Measurements from ENCODE around the gene AS3MT.
A peak's percentile ranks its signal among the peaks of the same experiment; 100 is the strongest.
"Not testable (repeated sequence)": the region's sequence is repeated elsewhere in the genome, so short reads cannot be mapped to it uniquely, and the experiment has no call there.

Gene AS3MT

DNA sequence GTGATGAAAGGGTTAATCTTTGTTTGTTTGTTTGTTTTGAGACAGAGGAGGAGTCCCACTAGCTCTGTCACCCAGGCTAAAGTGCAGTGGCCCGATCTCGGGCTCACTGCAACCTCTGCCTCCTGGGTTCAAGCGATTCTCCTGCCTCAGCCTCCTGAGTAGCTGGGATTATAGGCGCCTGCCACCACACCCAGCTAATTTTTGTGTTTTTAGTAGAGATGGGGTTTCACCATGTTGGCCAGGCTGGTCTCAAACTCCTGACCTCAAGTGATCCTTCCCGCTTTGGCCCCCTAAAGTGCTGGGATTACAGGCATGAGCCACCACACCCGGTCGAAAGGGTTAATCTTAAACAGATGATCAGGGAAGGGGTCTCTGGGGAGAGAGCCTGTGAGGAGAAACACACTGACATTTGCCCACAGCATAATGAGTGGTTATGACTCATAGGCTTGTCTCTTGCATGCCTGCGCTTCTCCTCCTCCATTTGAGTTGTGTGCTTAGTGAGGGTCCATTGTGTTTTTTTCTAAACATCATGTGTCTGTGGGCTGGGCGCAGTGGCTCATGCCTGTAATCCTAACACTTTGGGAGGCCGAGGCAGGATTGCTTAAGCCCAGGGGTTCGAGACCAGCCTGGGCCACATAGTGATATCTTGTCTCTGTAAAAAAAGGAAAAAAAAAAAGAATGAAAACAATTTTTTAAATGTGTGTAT, 13.4 kb upstream of the AS3MT start:
- DNase-seq (ENCODE audit: low spot score) = not testable (repeated sequence)

DNA sequence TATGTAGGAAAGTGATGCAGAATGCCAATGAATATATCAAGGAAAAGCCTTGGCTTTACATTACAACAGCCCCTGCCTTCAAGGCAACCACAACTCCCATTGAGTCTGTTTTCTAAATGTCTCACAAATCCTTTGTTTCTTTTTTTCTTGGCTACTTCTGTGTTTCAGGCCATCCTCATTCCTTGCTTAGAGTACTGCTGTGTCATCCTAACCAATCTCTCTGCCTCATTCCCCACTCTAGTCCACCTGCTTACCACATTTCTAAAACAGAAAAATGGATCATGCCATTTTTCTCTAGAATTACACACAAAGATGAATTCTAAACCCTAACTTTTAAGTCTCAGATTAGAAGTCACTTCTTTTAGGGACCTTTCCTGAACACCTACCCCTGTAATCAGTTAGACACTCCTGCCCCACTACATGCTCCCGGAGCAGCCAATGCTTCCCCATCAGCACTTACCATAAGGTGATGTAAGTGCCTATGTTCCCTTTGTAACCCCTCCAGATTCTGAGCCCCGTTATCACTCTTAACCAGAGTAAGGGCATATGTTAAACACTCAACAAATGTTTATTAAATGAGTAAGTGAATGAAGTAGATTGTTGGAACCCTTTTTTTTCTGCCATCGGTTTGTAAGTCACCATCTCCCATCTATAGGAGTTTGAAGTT, 12.4 kb upstream of the AS3MT start:
- no peak for DNase-seq (ENCODE audit: low spot score)

DNA sequence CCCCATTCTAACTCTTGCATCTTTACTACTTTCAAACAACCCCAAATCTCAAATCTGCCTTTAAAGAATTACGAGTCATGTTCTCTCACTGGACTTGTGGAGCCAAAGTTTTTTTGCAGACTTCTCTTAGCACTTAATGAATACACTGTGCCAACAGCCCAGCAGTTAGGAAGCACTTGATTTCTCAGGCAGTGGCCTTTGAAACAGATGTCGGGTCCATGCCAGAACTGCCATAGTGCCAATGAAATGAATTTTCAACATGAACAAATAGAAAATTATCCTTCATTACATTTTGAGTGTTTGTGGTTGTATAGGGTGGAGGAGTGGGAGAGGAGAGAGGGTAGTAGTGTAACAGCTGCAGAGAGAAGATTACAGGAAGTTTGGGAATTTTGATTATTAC, 9.4 kb upstream of the AS3MT start:
- DNase-seq (ENCODE audit: low spot score) = no peak

DNA sequence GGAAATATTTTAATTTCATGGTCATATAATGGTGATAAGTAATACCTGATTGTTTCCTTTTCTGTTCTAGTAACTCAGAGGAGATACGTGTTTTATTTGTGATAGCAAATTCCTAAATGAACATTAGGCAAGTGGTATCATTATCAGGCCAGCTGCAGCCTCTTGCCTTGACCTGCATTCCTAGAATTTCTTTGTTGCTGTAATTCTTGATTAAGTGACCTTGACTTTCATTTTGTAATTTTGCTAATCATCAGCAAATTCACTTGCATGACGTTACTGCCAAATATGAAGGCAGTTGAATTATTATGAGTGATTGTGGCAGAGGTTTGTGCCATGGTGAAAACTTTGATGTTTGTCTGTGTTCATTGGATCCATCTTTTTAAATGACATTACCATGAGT, 5.6 kb upstream of the AS3MT start:
- DNase-seq (ENCODE audit: low spot score) = peak; percentile 52

DNA sequence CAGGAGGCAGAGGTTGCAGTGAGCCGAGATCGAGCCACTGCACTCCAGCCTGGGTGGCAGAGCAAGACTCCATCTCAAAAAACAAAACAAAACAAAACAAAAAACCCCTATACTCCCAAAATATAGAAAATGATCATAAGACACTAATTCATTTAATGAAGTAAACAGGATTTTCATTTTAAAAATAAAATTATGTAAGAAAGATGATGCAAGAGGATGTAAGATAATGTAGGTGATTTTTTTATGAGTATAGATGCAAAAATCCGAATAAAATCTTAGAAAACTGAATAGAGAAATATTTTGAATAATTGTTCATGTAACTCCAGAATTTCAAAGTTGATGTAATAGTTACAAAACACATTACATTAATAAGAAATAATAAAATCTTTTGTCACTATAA, 3.6 kb upstream of the AS3MT start:
- DNase-seq (ENCODE audit: low spot score) = no peak

DNA sequence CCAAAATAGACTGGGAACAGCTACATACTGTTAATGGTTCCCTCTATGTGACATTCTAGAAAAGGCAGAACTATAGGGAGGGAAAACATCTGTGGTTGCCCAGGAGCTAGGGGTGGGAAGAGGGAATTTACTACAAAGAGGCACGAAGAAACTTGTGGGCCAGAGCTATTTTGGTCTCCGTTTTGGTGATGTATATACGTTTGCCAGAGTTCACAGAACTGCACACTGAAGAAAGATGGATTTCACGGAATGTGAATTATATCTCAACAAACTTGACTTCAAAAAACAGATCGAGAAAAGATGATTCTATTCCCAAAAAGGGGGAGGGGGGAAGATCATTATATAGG, 386 bp upstream of the AS3MT start:
- DNase-seq (ENCODE audit: low spot score) = no peak

DNA sequence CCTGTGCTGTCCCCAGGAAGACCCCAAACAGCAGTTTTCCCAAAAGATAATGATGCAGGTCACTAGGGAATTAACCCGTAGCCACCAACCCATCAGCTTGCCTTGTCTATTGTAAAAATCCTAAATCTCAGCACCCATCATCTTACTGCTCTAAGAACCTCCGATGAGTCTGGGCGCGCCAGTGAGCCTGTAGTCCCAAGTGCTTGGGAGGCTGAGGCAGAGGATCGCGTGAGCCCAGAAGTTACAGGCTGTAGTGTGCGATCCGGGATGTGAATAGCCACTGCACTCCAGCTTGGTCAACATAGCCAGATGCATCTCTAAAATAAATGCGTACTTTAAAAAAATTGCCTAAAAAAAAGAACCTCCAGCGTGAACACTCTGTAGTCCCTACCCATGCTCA, 951 bp downstream of the AS3MT start:
- DNase-seq (ENCODE audit: low spot score) = no peak

DNA sequence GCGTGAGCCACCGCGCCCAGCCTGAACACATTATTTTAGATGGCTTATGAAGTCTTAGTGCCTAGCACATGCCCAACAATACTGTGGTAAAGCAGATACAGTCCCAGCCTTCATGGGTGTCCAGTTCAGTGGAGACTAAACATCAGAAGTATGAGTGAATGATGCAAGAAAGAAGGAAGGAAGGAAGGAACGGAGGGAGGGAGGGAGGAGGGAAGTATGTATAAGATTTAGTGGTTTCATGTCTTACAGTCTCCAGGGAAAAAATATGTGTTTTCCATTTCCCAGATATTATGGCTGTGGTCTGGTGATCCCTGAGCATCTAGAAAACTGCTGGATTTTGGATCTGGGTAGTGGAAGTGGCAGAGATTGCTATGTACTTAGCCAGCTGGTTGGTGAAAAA, 2.9 kb downstream of the AS3MT start:
- no peak for DNase-seq (ENCODE audit: low spot score)

DNA sequence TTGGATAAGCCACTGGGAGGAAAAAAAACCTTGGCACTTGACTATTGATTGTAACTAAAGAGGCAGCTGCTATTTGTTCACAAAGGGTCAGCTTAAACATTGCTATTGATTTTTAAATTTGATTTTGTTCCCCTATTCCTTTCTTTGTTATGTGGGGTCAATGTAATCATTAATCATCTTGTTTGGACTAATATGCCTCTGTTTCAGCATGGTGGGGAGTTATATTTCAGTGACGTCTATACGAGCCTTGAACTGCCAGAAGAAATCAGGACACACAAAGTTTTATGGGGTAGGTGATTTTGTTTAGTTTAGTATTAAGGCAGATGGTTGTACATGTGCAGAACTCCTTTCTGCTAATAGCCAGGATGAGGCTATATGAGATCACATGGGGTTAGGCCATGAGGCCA, 7.5 kb downstream of the AS3MT start:
- no peak for DNase-seq (ENCODE audit: low spot score)

DNA sequence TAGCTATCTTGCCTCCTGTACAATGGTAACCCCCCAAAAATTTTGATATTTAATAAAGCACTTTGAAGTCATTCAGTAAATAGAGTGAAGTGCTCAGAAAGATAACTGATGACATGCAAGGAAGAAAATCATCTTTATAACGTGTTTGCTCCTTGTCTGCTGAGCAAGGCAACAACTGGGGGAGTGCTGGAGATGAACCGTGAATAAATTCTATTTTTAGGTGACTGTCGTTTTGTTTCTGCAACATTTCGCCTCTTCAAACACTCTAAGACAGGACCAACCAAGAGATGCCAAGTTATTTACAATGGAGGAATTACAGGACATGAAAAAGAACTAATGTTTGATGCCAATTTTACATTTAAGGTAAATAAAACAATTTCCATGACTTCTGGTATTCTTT, 9.4 kb downstream of the AS3MT start:
- DNase-seq (ENCODE audit: low spot score) = no peak

DNA sequence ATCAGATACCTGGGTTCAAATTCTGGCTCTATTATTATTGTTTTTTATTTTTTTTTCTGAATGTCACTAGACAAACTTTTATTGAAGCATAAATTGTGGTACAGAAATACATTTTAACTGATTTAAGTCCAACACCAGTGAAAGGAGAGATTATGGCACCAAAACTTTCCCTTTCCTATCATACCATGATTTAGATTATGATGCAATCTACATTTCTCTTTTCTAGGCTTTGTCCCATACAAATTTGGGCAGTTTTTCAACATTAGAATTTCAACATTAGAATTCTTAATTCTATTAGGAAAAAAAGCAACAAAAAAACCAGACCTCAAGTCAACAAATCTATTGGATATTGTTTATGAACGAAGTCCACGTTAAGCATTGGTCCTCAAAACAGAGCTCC, 11.0 kb downstream of the AS3MT start:
- no peak for DNase-seq (ENCODE audit: low spot score)

DNA sequence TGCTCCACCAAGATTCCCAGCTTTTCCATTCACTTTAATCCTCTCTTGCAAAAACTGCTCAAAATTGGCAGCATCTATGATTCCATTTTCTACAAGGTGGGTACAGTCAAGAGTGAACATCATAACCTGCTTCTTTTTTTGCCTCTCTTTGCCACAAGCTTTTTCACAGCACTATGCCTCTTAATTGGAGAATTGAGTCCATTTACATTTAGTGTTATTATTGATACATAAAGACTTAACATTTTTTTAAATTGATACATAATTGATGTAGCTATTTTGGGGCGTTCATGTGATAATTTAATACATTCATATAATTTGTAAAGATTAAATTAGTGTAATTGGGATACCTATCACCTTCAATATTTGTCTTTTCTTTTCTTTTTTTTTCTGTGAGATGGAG, 18.8 kb downstream of the AS3MT start:
- DNase-seq (ENCODE audit: low spot score) = no peak

DNA sequence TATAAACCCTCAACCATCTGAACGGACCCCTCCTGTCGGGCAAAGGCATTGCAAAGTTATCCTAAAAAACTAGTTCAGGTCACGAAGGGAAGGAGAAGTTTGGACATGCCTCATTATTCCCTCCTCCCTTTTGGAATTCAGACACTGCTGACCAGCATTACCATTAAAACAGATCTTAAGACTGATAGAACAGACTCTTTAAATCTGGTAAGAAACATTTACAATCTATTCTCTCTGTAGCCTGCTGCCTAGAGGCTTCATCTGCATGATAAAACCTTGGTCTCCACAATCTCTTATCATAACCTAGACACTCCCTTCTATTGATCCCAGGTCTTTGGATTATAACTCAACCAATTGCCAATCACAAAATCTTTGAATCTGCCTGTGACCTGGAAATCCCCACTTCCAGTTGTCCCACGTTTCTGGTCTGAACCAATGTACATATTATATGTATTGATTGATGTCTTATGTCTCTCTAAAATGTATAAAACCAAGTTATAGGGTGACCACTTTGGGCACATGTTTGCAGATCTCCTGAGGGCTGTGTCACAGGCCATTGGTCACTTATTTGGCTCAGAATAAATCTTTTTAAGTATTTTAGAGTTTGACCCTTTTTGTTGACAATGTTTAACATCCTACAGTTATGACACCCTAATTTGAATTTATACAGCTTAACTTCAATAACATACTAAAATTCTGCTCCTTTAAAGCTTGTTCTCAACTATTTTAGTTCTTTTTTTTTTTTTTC, 25.4 kb downstream of the AS3MT start:
- no peak for DNase-seq (ENCODE audit: low spot score)

DNA sequence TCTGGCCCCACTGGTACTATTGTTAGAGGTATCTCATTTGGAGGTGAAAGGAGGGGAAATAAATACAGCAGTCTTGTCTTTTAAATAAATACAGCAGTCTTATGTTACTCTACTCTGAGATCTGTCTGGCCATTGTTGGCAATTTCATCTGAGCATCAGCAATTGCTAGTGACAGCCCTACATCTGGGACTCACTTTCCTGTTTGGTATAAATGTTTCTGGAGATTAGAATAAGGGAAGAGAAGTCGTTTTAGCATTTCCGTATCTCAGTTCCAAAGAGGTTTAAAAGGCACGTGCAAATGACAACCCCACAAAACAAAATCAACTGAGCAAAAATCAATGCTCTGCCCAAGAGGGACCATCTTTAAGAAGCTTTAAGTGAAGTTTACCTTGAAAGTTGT, 30.7 kb downstream of the AS3MT start:
- DNase-seq (ENCODE audit: low spot score) = no peak

DNA sequence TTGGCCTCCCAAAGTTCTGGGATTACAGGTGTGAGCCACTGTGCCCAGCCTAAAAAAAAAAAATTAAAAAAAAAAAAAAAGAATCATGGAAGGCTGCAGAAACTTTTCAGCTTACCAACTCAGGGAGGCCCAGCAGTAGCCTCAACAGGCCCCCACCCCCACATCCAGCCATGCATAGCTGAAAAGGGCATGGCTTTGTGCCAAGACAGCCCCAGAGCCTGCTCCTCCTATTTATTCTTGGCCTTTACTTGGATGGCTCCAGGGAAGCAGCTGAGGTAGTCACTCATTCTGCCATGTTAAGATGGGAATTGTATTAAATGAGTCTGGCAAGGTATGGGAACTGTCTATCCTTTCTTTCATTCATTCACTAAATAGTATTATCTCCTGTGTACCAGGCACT, 35.1 kb downstream of the AS3MT start:
- no peak for DNase-seq (ENCODE audit: low spot score)

DNA sequence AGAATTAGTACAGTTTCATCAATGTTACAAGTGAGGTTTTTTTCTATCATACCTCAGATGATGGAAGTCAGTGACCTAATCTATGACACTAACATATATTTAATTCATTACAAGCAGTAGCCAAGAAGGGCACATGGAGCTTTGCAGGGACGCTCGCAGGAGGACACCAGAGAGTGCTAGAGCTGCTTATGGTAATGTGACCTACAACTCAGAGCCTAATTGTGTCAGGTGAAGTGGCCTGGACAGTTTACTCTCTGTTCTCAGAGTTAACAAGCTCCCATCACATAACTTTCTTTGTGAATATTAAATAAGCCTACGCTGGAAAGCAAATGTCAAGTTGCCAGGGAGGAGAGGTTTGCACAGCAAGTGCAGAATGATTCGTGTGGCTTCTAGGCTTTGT, 37.2 kb downstream of the AS3MT start:
- DNase-seq (ENCODE audit: low spot score) = no peak

DNA sequence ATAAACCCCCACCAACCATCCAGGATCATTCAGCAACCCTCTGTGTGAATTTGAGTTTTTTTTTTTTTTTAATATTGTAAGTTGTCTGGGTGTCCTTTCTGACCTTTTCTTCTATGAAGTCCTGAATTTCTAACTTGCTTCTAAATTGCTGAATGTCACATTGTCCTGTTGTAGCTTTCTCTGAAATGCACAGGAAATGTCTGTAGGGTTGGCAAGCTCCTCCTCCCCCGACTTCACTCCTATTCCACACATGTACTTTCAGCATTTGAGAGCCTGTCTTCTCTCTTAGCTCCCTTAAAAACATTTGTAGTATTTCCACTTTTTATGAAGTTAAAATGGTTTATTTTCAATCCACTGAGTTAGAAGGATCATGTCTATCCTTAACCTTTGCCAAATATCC, 45.5 kb downstream of the AS3MT start:
- no peak for DNase-seq (ENCODE audit: low spot score)

DNA sequence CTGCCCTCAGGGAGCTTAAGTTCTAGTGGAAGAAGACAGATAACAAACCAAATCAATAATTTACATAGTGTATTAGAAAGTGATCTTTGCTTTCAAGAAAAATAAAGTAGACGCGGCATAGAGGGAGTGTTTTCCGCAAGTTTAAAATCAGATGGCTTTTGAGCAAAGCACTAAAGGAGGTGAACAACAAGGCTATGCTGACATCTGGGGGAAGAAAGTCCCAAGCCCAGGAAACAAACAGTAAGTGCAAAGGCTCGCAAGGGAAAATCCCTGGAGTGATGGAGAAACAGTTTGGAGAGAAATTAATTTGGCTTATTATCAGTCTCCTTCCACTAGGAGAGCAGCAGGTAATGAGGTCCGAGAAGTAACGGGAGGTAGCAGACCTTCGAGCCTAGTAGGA, 46.9 kb downstream of the AS3MT start:
- no peak for DNase-seq (ENCODE audit: low spot score)

DNA sequence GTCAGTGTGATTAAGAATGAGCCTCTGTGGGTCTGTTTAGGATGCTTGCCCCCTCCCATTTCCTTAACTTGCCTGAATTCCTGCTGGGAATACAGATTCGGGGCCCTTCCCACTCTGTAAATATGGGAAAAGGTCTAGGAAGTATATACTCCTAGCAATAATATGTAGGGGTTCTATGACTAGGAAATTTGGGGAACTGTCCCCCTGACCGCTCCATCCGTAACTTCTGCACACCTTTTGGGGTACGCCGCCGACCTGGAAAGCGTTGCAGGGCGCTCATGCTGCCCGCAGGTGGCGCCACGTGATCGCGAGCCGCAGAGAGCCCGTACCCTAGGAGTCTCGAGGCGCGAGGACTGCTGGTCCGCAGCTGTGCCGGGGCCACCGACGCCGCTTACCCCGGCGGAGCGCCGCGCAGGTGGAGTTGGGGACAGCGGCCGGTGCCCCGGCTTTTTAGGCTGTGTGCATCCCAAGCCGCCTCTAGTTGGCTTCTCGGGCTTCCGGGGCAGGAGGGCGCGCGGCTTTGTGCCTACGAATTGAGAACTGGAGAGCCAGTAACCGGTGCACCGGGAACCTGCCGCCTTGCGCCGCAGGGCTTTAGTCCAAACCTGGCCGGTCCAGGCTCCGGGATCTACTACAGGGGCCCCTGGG, 48.2 kb downstream of the AS3MT start:
- DNase-seq (ENCODE audit: low spot score) = peak; percentile 84

DNA sequence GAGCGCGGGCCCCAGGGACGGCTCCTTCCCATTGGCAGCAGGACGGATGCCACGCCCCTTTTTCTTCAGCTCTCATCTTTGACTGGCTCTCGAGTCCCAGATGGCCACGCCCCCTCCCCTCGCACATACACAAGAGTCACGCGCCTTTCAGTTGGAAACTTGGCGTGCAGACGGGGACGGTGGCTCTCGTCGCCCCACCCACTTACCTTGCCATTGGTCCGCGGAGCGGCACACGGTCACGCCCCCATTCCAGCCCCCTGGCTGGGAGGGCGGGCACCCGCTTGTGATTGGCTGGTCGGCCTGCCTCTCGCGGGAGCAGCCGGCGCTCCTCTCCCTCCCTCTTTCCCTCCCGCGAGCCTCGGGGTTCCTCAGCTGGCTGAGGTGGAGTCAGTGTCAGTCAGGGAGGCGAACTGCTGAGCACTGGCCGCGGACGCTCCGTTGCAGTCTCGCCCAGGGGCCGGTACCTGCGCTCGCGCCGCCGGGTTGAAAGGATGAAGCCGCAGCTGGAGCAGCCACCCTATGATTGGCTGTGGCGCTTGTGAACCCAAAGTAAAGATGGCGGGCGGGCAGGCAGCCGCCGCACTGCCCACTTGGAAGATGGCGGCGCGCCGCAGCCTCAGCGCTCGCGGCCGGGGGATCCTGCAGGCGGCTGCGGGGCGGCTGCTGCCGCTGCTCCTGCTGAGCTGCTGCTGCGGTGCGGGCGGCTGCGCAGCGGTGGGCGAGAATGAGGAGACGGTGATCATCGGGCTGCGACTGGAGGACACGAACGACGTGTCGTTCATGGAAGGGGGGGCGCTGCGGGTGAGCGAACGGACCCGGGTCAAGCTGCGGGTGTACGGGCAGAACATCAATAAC, 48.9 kb downstream of the AS3MT start, which contains the start of gene CNNM2:
Gene CNNM2, plus strand, starts transcription at position 333 of the 855 bp plus-strand sequence. Its CDS starts 187 bp downstream, at position 520.
- DNase-seq (ENCODE audit: low spot score) = peak; percentile 100

DNA sequence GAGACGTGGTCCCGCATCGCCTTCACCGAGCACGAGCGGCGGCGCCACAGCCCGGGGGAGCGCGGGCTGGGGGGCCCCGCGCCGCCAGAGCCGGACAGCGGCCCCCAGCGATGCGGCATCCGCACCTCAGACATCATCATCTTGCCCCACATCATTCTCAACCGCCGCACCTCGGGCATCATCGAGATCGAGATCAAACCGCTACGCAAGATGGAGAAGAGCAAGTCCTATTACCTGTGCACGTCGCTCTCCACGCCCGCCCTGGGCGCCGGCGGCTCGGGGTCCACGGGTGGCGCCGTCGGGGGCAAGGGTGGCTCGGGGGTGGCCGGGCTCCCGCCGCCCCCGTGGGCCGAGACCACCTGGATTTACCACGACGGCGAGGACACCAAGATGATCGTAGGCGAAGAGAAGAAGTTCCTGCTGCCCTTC, 49.6 kb downstream of the AS3MT start:
- DNase-seq (ENCODE audit: low spot score) = no peak

All from hematopoietic multipotent progenitor cell treated with erythropoietin and hydrocortisone succinate and interleukin-3 and kit ligand, for 15 days (in vitro differentiated cells).